HepG2 (cell line): ENCODE results near the gene MAN1A1. TPM values are rescaled to one million over a fixed set of nuclear protein-coding genes. Genes with fewer than 3 reads are reported as not detected.
A peak's percentile ranks its signal among the peaks of the same experiment; 100 is the strongest.

ENCODE experiments used
- ATAC-seq: fragments of 200-7000 bp; cut with Tn5 transposase; 3 replicates; pipeline ENCODE4 v1.9.1; 2020; ENCODE audit warnings: mild to moderate bottlenecking, moderate library complexity
- BruUV-seq: library from RNA; stranded (reverse); fragments of 400-500 nt; replicated peaks from 2 replicates; lab custom pipeline; 2021; lab: Mats Ljungman, UMichigan
- CTCF ChIA-PET: fragments of 300-600 bp; formaldehyde crosslinking; extraction: SDS; loops from one replicate; lab custom pipeline; 2021; ENCODE audit warnings: low total read pairs, inconsistent platforms, low intra/inter-chr PET ratio; lab: Yijun Ruan, JAX
- POLR2A ChIA-PET: fragments of 350-600 bp; sonication (Branson Sonifier 250); formaldehyde crosslinking; loops from one replicate; lab custom pipeline; 2020; ENCODE audit warnings: antibody characterized with exemption, inconsistent platforms; lab: Yijun Ruan, JAX
- DNase-seq: peaks from one replicate; pipeline ENCODE4 v3.0.0-alpha.2; 2015; ENCODE audit warnings: low spot score
- FAIRE-seq: peaks from 3 replicates; lab custom pipeline; 2011; peaks lifted over from hg19 to GRCh38; lab: Jason Lieb, UNC
- H2AFZ ChIP-seq: one replicate; pipeline ENCODE4 v1.6.1; 2011; ENCODE audit warnings: low read length, inconsistent platforms
- H3K27ac ChIP-seq: fragments of 300-600 bp; 3 replicates; pipeline ENCODE4 v1.8.0; 2011; ENCODE audit warnings: mixed run types, mild to moderate bottlenecking, mixed read lengths, low read length, inconsistent platforms; ENCODE audit not compliant: insufficient read depth; ENCODE audit errors: extremely low read length
- H3K27me3 ChIP-seq, 2 experiments: fragments of 200-600 bp in 1 of 2; 2 replicates in 1 of 2; 3 replicates in 1 of 2; pipeline versions ENCODE4 v1.6.0 to v1.8.0; 2011; ENCODE audit warnings: low read length in 2 of 2, mild to moderate bottlenecking in 2 of 2, moderate library complexity in 2 of 2, inconsistent platforms in 1 of 2; ENCODE audit not compliant: insufficient read depth in 2 of 2, control insufficient read depth in 1 of 2
- H3K36me3 ChIP-seq, 2 experiments: fragments of 200-600 bp in 1 of 2; replicated peaks in 1 of 2; 2 replicates in 1 of 2; 3 replicates in 1 of 2; pipeline versions ENCODE4 v1.5.1 to v1.8.0; 2011; ENCODE audit warnings: low read length in 2 of 2, inconsistent platforms in 1 of 2; ENCODE audit not compliant: insufficient read depth in 2 of 2, control insufficient read depth in 1 of 2
- H3K4me1 ChIP-seq: 2 replicates; pipeline ENCODE4 v1.5.1; 2012; ENCODE audit warnings: low read length, inconsistent platforms; ENCODE audit not compliant: insufficient read depth
- H3K4me2 ChIP-seq: 2 replicates; pipeline ENCODE4 v1.6.0; 2011; ENCODE audit warnings: low read depth, low read length, inconsistent platforms
- H3K4me3 ChIP-seq, 3 experiments: fragments of 200-600 bp in 1 of 3; sonication (generic), shearing (Covaris generic) in 1 of 3; replicated peaks in 1 of 3; 2 replicates each; pipeline ENCODE4 v1.5.1; 2011 to 2016; ENCODE audit warnings: low read length in 3 of 3, inconsistent platforms in 2 of 3, low read depth in 2 of 3, mild to moderate bottlenecking in 2 of 3, control low read depth in 1 of 3, mixed read lengths in 1 of 3; ENCODE audit not compliant: insufficient read depth in 1 of 3
- H3K79me2 ChIP-seq: one replicate; pipeline ENCODE4 v1.6.1; 2011; ENCODE audit warnings: low read length, inconsistent platforms; ENCODE audit not compliant: insufficient read depth
- H3K9ac ChIP-seq: 2 replicates; pipeline ENCODE4 v1.6.0; 2011; ENCODE audit warnings: mild to moderate bottlenecking, low read depth, low read length, inconsistent platforms; ENCODE audit not compliant: insufficient read depth
- H3K9me3 ChIP-seq: 2 replicates; pipeline ENCODE4 v1.5.1; 2012; ENCODE audit warnings: mild to moderate bottlenecking, low read length
- H4K20me1 ChIP-seq: 2 replicates; pipeline ENCODE4 v1.6.0; 2011; ENCODE audit warnings: inconsistent platforms, mild to moderate bottlenecking, low read length, moderate library complexity; ENCODE audit not compliant: insufficient read depth
- AGO2 ChIP-seq: fragments of 200-400 bp; formaldehyde crosslinking; optimal IDR thresholded peaks from 2 replicates; pipeline ENCODE3; 2017; ENCODE audit warnings: mild to moderate bottlenecking, low read depth, low read length, moderate library complexity
- EED ChIP-seq: sonication (generic); formaldehyde crosslinking; IDR thresholded peaks from 2 replicates; pipeline ENCODE4 v1.5.0; 2020; ENCODE audit warnings: mild to moderate bottlenecking, missing genetic modification reagents
- KLF9 ChIP-seq: IDR thresholded peaks from 2 replicates; pipeline ENCODE4 v1.6.1; 2016; ENCODE audit warnings: low read depth
- PAF1 ChIP-seq: IDR thresholded peaks from 2 replicates; pipeline ENCODE4 v1.6.1; 2016; ENCODE audit warnings: missing genetic modification reagents, missing compliant biosample characterization
- POGZ ChIP-seq: sonication (generic); formaldehyde crosslinking; IDR thresholded peaks from 2 replicates; pipeline ENCODE4 v1.4.0; 2020; ENCODE audit warnings: mild to moderate bottlenecking, missing genetic modification reagents
- POLR2A ChIP-seq, 2 experiments: IDR thresholded peaks; 2 replicates each; pipeline ENCODE4 v1.6.1; 2011; ENCODE audit warnings: low read depth in 2 of 2, low read length in 2 of 2, mild to moderate bottlenecking in 1 of 2, moderate library complexity in 1 of 2; ENCODE audit not compliant: insufficient read depth in 1 of 2
- POLR2AphosphoS5 ChIP-seq: IDR thresholded peaks from 2 replicates; pipeline ENCODE4 v1.6.1; 2012; ENCODE audit warnings: low read depth, low read length
- POLR2G ChIP-seq: fragments of 200-400 bp; formaldehyde crosslinking; IDR thresholded peaks from 2 replicates; pipeline ENCODE4 v1.6.1; 2018; ENCODE audit warnings: mild to moderate bottlenecking, low read depth, low read length, moderate library complexity
- RBM22 ChIP-seq: fragments of 200-400 bp; formaldehyde crosslinking; optimal IDR thresholded peaks from 2 replicates; pipeline ENCODE3; 2017; ENCODE audit warnings: mild to moderate bottlenecking, low read length, moderate library complexity
- ZNF598 ChIP-seq: sonication (generic); formaldehyde crosslinking; IDR thresholded peaks from 2 replicates; pipeline ENCODE4 v1.5.1; 2020; ENCODE audit warnings: mild to moderate bottlenecking, missing genetic modification reagents, borderline replicate concordance
- whole genome bisulfite sequencing: methylation state at CpG from one replicate; pipeline ENCODE4 v1.1.6; 2017; ENCODE audit warnings: low lambda C conversion rate; 5-methylcytosine and 5-hydroxymethylcytosine counted together
- in situ Hi-C: cut with HindIII; loops from 2 replicates; pipeline ENCODE4 v1.10.0; 2017; ENCODE audit warnings: low pct_unique_long_range_greater_than_20kb; ENCODE audit not compliant: extremely low pct_ligation_motif_present
- intact Hi-C: fragments of 100-400 bp; cut with micrococcal nuclease; formaldehyde crosslinking; loops from one replicate; pipeline ENCODE4 v1.10.0; 2022; ENCODE audit not compliant: unreplicated experiment
- polyA plus RNA-seq, 8 experiments: library from polyadenylated mRNA; depleted of rRNA in 3 of 8; stranded (reverse) in 7 of 8; unstranded in 1 of 8; fragments of >200 nt; fragmentation: Illumina TruSeq in 4 of 8; extraction: Trizol in 4 of 8; gene quantifications; 2 replicates each; pipeline versions ENCODE4 v1.2.1 to v1.2.3, GENCODE V29; 2011 to 2016; ENCODE audit warnings: low read depth in 4 of 8, missing spikeins in 1 of 8, mixed read lengths in 1 of 8; ENCODE audit not compliant: insufficient read depth in 1 of 8
- total RNA-seq, 5 experiments: library from RNA; depleted of rRNA; stranded (reverse); fragments of >200 nt; fragmentation: Illumina TruSeq; extraction: Trizol; gene quantifications; 2 replicates each; pipeline ENCODE4 v1.2.3, GENCODE V29; 2016; ENCODE audit warnings: low read depth in 1 of 5
- TF ChIP-seq, protein P1 (sequence below): sonication (generic); formaldehyde crosslinking; IDR thresholded peaks from 2 replicates; pipeline ENCODE4 v1.4.0; 2020; ENCODE audit warnings: missing genetic modification reagents
- TF ChIP-seq, protein P2 (sequence below), 2 experiments: sonication (generic) in 1 of 2; formaldehyde crosslinking in 1 of 2; IDR thresholded peaks; 2 replicates each; pipeline versions ENCODE4 v1.4.0 to v1.6.1; 2016 to 2020; ENCODE audit warnings: borderline replicate concordance in 1 of 2, low read depth in 1 of 2, mild to moderate bottlenecking in 1 of 2, missing genetic modification reagents in 1 of 2

MAN1A1 gene
- total and polyA plus RNA-seq, 2 of the 13 experiments (the other 11 are each of a cell fraction or from before 2014, with no cell fraction given) = 156 to 236 TPM

DNA sequence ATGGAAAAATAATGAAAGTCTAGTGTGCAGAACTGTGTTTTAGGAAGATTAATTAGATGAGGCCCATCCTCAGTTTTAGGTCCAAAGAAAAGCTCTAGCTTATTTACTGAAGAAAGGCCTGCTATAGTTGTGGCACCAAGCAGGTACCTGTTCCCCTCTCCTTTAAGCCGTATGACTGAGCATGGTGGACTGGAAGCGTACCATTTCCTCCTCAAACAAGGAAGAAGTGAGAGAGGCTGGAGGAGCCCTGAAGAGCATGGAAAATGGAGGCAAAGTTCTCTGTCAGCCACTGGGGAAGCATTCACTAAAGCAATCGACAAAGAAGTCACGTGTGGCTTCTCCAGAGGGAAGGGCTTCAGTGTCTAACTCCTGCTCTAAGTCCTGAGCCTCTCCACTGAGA lies 100.2 kb downstream of the MAN1A1 start:
- Histone ChIP-seq H3K36me3 (peaks cover 35 to 93% of the 10 kb centered on the region in 2 experiments), H3K4me2 (no peak overlapping the region), H2AFZ (no peak overlapping the region), H3K79me2 (peaks cover 41% of the 10 kb centered on the region), H3K4me3 (no peak overlapping the region), H3K4me1 (peaks cover 10% of the 10 kb centered on the region; the same call in 1 of the 2 replicates), H3K27me3 (no peaks in the 10 kb centered on the region), H4K20me1 (no peaks in the 10 kb centered on the region), H3K9ac (no peak overlapping the region), H3K27ac (no peak overlapping the region), H3K9me3 (no peaks in the 10 kb centered on the region)
- no peak for FAIRE-seq
- 93% methylated on average over 4 of the region's 4 CpGs for WGBS
- ChIA-PET POLR2A (no interaction called here), CTCF (no interaction called here)
- in situ Hi-C loops (no loop called here), intact Hi-C loops (no loop called here)
- peak; percentile 33; the same call in 1 of the 2 replicates for TF ChIP-seq POGZ
- TF ChIP-seq PAF1 (CRISPR knock-in tag) = 0 out of 2 replicates have a peak, but pooled peaks have one; percentile 46
- no peak for TF ChIP-seq EED (CRISPR knock-in tag)
- peak; percentile 94 for TF ChIP-seq RBM22
- TF ChIP-seq POLR2AphosphoS5 = 0 out of 2 replicates have a peak, but pooled peaks have one; percentile 8
- no peak for TF ChIP-seq KLF9 (CRISPR knock-in tag)
- ATAC-seq = peak; percentile 10; the same call in 2 of the 3 replicates
- no peak for DNase-seq
- BruUV-seq = no TSS peak

DNA sequence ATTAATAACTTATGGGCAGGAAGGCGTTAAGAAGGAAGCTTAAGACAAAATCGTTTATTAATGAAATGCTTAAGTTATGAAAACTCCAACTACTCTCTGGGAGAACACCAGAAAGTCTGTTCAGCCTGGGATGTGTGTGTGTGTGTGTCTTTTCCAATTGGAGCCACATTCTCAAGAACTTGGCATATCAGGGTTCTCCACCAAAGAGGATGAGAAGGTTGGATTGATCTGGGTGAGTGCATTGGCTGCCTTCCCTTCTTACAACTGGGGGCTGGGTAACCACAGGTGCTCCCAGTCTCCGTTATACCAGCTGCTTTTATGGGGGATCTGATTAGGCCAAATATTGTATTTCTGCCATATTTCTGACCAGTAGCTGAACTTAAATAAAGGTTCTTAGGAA lies 102.1 kb downstream of the MAN1A1 start:
- H3K27ac ChIP-seq = no peak overlapping the region
- no peak overlapping the region for H2AFZ ChIP-seq
- peaks cover under 1% of the 10 kb centered on the region; the same call in 1 of the 2 replicates for H4K20me1 ChIP-seq
- H3K9ac ChIP-seq = no peak overlapping the region
- peak; percentile 49 for TF ChIP-seq AGO2
- no peak for TF ChIP-seq ZNF598 (CRISPR knock-in tag)
- TF ChIP-seq, protein P1, sequence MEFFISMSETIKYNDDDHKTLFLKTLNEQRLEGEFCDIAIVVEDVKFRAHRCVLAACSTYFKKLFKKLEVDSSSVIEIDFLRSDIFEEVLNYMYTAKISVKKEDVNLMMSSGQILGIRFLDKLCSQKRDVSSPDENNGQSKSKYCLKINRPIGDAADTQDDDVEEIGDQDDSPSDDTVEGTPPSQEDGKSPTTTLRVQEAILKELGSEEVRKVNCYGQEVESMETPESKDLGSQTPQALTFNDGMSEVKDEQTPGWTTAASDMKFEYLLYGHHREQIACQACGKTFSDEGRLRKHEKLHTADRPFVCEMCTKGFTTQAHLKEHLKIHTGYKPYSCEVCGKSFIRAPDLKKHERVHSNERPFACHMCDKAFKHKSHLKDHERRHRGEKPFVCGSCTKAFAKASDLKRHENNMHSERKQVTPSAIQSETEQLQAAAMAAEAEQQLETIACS = no peak
- TF ChIP-seq POLR2A (IDR thresholded peaks at IDR 0.05; ENCODE audit: insufficient read depth in 1 of 2, low read depth in 2 of 2, low read length in 2 of 2) = 0 out of 4 replicates have a peak, but pooled peaks of 1 of the 2 experiments have one; percentile 28
- TF ChIP-seq, protein P2, sequence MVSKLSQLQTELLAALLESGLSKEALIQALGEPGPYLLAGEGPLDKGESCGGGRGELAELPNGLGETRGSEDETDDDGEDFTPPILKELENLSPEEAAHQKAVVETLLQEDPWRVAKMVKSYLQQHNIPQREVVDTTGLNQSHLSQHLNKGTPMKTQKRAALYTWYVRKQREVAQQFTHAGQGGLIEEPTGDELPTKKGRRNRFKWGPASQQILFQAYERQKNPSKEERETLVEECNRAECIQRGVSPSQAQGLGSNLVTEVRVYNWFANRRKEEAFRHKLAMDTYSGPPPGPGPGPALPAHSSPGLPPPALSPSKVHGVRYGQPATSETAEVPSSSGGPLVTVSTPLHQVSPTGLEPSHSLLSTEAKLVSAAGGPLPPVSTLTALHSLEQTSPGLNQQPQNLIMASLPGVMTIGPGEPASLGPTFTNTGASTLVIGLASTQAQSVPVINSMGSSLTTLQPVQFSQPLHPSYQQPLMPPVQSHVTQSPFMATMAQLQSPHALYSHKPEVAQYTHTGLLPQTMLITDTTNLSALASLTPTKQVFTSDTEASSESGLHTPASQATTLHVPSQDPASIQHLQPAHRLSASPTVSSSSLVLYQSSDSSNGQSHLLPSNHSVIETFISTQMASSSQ (IDR thresholded peaks at IDR 0.05; ENCODE audit: low read depth) = no peak
- TF ChIP-seq, protein P2 (CRISPR knock-in tag; IDR thresholded peaks at IDR 0.05; ENCODE audit: borderline replicate concordance) = no peak
- TF ChIP-seq POLR2G = peak; percentile 36; the same call in 1 of the 2 replicates
- peak; percentile 98 for TF ChIP-seq RBM22
- intact Hi-C loops (no loop called here), in situ Hi-C loops (no loop called here)
- ATAC-seq (no peak), DNase-seq (no peak), FAIRE-seq (no peak)
- H3K9me3 ChIP-seq = no peaks in the 10 kb centered on the region
- peaks cover 41% of the 10 kb centered on the region for H3K79me2 ChIP-seq
- ChIA-PET POLR2A (no interaction called here), CTCF (no interaction called here)
- WGBS = 85% methylated on average over 3 of the region's 3 CpGs
- BruUV-seq = no TSS peak
- no peak overlapping the region for H3K4me2 ChIP-seq
- H3K36me3 ChIP-seq = peaks cover 33 to 89% of the 10 kb centered on the region in 2 experiments
- peaks cover 24% of the 10 kb centered on the region for H3K4me1 ChIP-seq
- H3K27me3 ChIP-seq = no peaks in the 10 kb centered on the region
- no peak overlapping the region for H3K4me3 ChIP-seq
